NCI-H748 (cell line): Measurements from ENCODE around the gene ELL3.
"Not testable (repeated sequence)": the region's sequence is repeated elsewhere in the genome, so short reads cannot be mapped to it uniquely, and the experiment has no call there.

Source experiments
- DNase-seq: peaks from one replicate; lab custom pipeline; 2025; ENCODE audit not compliant: unreplicated experiment; lab: John Stamatoyannopoulos, UW

ELL3 gene

DNA sequence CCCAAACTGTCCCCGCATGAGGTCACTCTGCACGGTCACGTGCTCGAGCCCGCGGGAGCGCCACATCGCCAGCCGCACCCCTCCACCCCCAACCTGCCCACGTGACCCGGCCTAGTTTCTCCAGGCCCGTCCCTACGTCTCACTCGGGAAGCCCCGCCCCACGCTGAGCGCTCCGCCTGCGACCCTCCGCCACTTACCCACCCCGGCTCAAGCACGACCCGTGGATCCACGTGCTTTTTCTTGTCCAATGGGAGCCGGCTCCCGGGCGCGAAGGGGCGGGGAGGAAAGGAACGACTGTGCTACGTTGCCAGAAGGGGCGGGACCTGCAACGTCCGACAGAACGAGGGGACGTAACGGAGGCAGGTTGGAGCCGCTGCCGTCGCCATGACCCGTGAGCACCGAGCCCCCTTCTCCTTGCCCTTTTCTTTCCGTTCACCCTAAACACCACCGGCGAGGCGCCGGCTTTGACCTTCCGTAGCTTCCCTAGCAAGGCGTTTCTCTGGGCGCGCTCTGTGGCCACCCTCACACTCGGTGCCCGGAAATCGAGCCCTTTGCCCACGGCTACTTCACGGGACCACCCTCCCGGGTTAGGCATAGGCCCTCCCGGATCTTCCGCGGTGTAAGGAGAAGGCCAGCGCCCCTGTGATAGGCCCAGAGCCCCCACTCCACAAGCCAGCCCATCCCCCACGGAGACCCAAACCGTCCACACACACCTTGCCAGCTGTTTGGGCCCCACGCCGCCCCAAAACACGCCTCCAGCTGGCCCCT lies 15.4 kb upstream of the ELL3 start, which contains the start of gene SERF2:
SERF2 (plus strand) TSS at position 328 of the 768 bp plus-strand sequence; CDS start at position 385, 57 bp downstream.
- DNase-seq, result peak; percentile 98

DNA sequence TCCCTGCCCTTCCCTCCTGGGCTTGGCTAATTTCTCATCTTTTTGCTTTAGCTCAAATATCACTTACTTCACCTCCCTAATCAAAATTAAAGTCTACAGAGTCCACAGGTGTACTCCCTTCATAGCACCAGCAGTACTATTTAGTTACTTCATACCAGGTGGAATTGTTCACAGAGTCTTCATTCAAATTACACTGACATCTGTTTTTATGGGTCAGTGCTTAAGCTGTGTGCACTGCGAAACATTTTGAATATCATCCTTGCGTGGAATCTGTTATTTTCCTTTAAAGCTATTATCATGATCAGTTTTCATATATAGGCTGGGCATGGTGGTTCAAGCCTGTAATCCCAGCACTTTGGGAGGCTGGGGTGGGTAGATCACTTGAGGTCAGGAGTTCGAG lies 12.6 kb upstream of the ELL3 start:
- no peak for DNase-seq

DNA sequence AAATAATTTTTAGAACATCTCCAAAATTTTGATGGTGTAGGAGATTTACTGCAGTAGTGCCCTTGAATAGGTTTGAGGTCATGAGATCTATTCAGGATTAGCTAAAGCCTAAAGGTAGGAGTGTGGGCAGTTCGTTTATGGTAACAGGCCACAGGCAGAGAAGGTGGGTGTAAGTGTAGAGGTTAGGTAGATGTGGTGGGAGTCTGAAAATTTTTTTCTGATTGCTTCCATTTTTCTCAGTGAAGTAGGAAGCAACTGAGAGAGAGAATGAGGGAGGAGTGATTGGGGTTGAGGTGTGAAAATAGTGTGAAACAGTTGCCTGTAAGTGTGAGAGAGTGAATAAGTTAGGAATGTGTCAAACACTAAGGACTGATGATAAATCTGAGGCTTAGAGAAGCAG lies 2.2 kb upstream of the ELL3 start:
- no peak for DNase-seq

DNA sequence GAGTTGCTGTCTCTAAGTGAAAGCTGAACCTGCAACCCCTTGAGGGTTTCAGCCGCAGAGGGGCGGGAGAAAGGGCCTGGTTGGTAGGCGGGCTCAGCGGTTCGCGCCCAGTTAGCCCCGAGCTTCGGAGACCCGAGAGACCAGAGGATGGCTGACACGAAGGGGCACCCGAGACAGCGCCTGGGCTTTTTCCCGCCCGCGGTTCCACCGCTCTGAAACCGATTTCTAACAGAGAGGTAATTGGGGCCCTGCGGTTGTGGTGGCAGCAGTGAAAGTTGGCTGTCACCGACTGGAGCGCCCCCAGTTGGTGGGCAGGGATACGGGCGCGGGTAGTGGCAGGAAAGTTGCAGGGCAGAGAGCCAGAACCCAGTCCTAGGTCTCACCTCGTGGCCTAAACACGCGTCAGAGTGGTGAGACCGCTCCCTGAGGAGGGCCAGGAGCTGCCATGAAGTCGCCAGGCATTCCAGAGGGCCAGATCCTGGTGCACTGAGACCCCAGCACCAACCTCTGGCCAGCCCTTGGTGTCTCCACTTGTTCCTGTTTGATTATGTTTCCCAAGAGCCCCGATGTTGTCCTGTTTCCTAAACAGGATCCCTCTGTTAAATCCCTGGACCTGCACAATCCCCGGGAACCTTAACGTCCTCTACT lies 625 bp upstream of the ELL3 start:
- DNase-seq, result peak; percentile 76

DNA sequence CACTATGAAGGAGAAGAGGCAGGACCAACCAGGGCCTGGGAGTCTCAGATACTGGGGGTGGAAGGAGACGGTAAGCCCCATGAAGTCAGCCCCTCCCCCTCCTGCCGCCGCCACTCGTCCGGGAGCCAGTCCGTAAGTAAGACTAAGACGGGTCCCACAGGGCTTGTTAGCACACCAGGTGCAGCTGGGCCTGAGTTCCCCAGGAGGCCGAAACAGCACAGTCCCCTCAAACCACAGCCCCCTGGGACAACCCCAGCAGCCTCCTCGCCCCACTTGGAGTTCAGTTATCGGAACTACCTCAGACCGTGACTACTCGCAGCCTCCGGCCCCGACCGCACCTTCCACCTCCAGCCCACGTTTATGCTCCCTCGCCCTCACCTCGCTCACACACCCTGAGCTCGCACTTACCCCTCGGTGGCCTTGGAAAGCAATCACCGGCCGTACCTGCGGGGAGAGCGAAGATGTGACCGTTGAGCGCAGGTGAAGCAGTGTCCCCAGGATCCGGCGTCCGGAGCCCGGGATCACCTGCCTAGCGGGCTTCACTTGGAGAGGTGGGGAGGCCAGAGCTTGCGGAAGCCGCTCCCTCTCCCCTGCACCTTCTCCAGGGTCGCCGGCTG lies 557 bp downstream of the ELL3 start:
- DNase-seq, result no peak

DNA sequence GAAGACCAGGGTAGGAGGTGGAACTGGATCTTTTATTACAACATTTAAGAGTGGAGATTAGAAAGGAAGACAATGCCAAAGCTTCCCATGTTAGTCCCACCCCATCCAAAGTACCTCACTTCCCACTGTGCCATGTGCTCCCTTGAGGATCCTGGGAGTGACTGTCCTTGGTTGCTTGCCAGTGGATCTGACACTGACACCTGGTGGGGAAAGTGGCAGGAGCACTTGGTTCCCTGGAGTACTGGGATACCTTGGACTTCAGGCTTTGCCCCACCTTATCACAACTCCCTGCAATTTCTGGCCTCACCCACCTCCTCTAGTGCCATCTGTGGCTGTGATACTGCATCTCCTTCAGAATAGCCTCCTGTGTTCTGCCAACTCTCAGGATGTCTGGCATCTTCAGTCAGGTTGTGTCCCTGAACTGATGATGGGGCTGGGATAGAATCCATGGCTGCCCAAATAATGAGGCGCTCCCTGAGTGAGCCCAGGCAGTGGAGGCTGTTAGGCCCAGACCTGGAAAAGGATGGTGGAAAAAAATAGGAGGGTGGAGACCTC lies 1.3 kb downstream of the ELL3 start:
- peak; percentile 62 for DNase-seq

DNA sequence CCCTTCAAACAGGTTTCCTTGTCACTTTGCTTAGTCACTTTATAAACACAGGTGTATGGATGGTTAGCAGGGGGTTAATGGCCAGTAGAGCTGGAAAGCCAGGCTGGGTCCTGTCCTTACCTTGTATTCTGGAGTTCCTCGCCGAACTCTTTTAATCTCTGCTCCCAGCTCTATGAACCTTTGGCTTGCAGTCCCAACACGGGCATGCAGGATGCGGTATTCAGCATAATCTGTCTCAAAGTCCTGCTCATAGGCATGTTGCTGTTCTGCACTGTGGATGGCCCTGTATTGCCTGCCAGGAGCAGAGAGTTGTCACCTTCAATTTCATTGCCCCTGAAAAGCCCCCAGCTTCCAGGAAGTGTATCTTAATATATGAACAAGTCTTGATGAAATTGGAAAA lies 2.7 kb downstream of the ELL3 start:
- DNase-seq, result no peak

DNA sequence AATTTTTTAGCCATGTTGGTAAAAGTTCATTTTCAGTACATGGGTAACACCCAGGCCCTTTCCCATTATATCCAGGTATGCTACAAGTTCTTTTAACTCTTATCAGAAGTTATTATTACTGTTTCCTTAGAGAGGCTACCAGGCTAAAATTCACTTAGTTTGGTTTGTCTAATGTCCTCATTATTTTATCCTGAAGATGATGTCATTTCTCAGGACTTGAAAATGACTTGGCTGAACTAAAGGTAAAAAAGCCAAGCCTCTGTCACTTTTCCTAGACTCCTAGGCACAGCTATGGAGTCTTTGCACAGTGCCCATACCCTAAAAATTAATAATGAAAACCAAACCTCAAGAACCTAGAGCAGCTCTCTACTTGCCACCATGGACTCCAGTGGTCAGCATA lies 4.1 kb downstream of the ELL3 start:
- DNase-seq, result no peak

DNA sequence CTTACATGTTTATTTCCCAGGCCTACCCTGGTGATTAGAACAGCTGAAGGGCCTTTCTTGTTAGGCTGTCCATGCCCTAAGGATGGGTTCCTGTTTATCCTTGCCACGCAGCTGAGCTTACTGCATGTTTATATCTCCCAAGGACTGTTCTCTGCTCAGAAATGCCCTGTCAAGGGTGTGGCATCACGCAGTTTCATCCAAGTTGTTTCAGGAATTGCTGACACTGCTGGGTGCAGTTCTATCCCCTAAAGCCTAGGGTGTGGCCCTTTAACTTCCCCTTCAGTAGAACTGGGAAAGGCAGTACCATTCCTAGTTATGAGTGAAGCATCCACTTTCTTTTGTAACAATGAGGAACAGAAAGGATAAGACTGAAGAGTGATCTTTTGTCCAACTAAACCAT lies 5.0 kb downstream of the ELL3 start:
- DNase-seq, result no peak

DNA sequence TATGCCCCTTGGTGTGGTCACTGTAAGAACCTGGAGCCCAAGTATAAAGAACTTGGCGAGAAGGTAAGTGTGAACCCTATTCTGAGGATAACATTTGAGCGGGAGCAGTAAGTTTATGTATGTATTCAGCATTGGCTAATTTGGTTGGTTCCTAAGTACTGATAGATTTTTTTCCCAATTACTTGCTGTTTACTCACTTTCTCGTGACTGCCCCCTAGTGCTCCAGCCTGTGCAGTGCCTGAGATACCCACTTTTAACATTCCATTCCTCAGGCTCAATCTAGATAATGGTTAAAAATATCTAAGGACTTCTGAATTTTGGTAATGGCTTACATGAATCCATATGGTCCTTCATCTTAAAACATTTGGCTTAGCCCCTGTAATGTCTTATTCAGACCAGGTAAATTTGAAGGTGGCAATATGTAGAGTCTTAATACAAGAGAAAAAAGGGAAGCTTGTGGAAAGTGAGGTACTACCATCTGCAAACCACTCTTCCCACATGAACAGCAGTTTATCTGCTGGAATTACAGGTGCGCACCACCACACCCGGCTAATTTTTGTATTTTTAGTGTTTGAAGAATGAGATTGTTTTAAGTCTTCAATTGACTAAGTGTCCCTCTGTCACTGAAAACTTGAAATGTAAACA lies 7.1 kb downstream of the ELL3 start:
- peak; percentile 33 for DNase-seq

DNA sequence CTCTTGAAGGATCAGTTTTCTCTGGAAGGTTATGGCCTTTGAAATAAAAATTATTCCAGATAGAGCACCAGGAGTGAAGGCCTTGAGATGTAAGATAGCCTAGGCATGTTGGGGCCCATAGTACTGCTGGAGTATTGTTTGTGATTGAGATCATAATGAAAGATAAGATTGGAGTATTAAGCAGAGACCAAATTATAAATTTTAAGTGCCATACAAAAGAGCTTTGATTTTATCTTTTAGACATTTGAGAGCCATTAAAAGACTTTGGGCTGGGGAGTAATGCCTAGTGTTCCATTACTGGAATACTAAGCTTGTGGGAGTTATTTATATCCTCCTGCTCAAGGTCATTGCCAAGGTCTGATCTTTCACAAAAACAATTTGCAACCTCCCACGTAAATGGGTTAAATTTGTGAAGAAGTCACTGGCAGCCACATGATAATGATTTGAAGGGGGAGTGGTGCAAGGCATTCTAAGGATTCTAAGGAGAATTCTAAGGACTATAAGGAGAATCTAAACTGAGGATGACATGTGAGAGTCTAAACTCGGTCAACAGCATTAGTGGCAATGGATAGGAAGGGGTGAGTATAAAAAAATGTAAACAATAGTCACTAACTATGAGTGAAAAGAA lies 12.8 kb downstream of the ELL3 start:
- no peak for DNase-seq

DNA sequence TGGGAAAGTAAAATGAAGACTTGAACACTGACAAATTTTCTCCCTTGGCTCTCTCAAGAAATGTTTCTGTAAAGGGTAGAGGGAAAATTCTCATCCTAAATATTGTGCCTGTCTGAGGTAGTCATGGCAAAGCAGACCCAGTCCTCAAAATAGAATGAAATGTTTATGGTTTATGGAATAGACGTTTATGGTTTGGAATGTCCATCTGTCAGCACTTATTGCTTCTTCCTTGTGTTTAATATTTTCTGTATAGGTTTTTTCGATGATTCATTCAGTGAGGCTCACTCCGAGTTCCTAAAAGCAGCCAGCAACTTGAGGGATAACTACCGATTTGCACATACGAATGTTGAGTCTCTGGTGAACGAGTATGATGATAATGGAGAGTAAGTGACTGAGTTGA lies 13.9 kb downstream of the ELL3 start:
- no peak for DNase-seq

DNA sequence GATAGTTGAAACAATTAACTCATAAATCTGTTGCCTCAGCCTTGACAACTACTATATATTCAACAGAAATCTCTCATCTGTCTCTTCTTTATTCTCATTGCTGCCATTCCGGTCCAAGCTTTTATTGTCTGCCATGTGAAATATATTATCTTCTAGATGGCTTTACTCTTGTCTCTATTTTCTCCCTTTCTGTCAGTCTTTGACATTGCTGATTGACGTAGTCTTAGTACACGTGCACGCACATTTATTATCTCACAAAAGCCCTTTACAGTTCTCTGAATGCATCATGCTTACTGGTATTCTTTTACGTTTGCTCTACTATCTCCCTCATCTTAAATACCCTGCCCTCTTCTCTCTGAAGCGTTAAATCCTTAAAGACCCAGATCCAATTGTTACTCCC lies 24.9 kb downstream of the ELL3 start:
- no peak for DNase-seq

DNA sequence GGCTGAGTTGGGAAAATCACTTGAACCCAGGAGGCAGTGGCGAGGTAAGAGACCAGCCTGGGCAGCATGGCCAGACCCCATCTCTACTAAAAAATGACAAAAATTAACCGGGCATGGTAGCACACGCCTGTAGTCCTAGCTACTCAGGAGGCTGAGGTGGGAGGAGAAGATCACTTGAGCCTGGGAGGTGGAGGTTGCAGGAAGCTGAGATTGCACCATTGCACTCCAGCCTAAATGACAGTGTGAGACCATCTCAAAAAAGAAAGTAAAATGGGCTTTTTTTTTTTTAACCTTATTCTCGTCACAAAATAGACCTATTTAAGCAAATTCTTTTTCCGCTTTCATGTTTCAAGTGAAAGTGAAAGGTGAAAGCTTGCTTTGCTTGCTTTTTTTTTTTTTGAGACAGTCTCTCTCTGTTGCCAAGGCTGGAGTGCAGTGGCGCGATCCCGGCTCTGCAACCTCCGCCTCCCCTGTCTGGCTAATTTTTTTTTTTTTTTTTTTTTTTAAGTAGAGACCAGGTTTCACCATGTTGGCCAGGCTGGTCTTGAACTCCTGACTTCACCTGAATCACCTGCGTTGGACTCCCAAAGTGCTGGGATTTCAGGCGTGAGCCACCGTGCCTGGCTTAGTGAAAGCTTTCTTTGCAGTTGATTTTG lies 26.9 kb downstream of the ELL3 start:
- DNase-seq, result no peak

DNA sequence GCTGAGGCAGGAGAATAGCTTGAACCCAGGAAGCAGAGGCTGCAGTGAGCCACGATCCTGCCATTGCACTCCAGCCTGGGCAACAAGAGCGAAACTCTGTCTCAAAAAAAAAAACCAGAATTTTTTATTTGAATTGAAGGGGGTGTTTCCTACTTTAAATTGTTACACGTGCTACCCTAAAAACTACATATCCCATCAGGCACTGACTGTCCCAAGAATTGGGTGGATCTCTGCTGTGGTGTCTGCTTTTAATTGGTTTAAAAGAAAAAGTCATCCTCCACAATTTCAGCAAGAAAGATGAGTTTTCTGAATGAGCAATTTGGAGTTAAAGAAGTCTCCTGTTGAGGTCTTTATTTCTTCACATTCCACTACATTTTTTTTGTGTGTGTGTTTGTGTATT lies 28.4 kb downstream of the ELL3 start:
- no peak for DNase-seq

DNA sequence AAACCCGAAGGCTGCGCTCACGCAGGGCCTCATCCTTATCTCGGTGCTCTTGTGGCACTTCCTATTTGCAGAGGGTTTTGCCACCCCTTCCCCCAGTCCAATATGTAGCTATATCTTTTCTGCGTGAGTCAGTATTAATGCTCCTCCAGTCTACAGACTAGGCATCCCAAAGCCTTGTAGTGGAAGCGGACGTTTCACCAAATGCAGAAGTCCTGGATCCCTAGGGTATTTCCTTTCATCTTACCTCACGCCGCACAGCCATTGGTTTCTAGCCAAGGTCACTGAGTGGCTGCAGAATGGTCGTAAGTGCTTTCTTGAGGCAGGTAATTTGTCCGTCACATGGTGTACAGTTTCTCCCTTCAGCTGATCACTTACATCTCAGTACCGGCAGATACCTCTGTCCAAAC lies 29.9 kb downstream of the ELL3 start:
- peak; percentile 47 for DNase-seq

DNA sequence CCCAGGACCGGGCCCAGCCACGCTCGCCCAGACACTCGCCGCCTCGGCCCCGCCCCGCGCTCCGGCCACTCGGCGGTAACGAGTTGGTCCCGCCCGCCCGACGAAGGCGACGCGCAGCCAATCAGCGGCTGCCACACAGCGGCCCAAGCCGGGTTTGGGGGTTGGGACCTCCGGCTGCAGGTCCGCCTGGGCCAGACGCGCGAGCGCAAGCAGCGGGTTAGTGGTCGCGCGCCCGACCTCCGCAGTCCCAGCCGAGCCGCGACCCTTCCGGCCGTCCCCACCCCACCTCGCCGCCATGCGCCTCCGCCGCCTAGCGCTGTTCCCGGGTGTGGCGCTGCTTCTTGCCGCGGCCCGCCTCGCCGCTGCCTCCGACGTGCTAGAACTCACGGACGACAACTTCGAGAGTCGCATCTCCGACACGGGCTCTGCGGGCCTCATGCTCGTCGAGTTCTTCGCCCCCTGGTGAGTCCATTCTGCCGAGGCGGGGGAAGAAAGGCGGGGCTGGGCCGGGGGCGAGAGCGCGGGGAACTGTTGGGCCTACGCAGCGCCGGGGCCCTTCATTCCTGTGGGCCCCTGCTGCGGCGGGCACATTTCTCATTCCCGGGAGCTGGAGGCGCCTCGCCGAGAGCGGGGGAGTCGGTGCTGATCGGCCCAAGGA lies 30.4 kb downstream of the ELL3 start, which contains the start of gene PDIA3:
PDIA3 (plus strand) TSS at position 194 of the 658 bp plus-strand sequence; CDS start at position 296, 102 bp downstream.
- peak; percentile 87 for DNase-seq

DNA sequence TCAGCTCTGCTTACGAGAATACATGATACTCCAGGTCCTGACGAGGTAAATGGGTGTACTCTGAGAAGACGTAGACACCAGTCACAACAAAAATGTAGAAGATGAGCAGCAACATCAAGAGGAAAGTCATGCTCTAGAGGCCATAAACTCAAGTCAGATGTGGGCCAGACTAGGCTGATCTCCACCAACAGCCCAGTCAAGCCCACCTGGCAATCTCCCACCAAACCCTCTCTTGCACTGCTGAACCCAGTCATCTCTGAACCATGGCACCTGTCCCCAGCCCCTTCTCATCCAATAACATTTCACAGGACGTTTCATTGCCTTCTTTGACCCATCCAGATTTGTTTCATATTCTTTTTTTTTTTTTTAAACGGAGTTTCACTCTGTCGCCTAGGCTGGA lies 41.4 kb downstream of the ELL3 start:
- DNase-seq, result no peak

DNA sequence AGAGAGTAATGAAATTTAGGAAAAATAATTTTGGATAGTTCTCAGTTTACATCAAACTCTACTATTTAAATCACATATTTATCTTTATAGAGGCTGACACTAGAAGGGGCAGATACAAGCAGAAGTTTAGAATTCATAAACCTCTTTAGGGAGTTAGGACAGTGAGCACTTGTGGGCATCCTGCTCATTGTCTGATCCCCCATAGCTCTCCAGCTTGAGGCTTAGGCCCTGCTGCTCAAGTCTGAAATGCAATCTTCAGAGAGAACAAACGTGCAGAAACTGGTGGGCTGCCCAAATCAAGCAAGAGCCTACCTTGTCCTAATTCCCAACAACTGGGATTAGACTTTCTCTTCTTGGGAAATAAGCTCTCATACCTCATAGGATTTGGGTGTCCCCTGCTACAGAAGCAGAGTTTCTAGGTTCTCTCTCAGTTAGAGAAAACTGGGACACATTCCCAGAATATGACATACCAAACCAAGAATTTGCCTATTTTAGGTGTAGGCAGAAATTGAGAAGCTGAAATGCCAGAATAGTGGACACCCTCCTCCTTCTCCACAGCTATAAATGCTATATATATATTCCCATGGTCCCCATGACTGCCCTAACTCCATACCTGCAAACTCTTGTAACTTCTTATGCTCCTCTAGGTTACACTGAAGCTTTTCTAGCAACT lies 48.6 kb downstream of the ELL3 start:
- DNase-seq, result not testable (repeated sequence)
